GM12873 (cell line): ENCODE data around the gene CAGE1.

Experiments
- CTCF ChIP-seq: IDR thresholded peaks from 2 replicates; pipeline ENCODE4 v1.5.1; 2012; ENCODE audit warnings: low read depth, mild to moderate bottlenecking, moderate library complexity, low read length, control low read depth; ENCODE audit not compliant: insufficient read depth; ENCODE audit errors: missing control alignments

Gene CAGE1

GRCh38 chr6:7390226-7390878, 810 bp upstream of the CAGE1 start:
- TF ChIP-seq CTCF = no peak

GRCh38 chr6:7389162-7389450, 436 bp downstream of the CAGE1 start:
- no peak for TF ChIP-seq CTCF

- no peak for TF ChIP-seq CTCF
Observed at GRCh38 chr6:7381092-7381491, 8.4 kb downstream of the CAGE1 start.

GRCh38 chr6:7378740-7379139, 10.8 kb downstream of the CAGE1 start:
- TF ChIP-seq CTCF = no peak

- TF ChIP-seq CTCF = no peak
Observed at GRCh38 chr6:7377961-7378360, 11.6 kb downstream of the CAGE1 start.

- no peak for TF ChIP-seq CTCF
Observed at GRCh38 chr6:7373739-7374138, 15.8 kb downstream of the CAGE1 start.

- no peak for TF ChIP-seq CTCF
Observed at GRCh38 chr6:7367408-7367807, 22.1 kb downstream of the CAGE1 start.
